Activated T-helper 1 cell treated with anti-CD3 and anti-CD28 coated beads, Interleukin-2, amount 50 U/mL, for 16 hours (primary cell): ENCODE data around the gene FGD3.

ENCODE experiments used
- DNase-seq, 2 donors: peaks; one replicate each; pipeline ENCODE4 v3.0.0-alpha.2; 2020; ENCODE audit warnings: low read depth in 1 of 2, low spot score in 1 of 2

Gene FGD3

GRCh38 chr9:93072383-93072795, 125.1 kb downstream of the FGD3 start:
- DNase-seq: no peak

GRCh38 chr9:93076101-93076791, 128.9 kb downstream of the FGD3 start:
- DNase-seq: no peak

- no peak for DNase-seq
Observed at GRCh38 chr9:93076792-93077128, 129.4 kb downstream of the FGD3 start.

GRCh38 chr9:93077367-93077766, 130.0 kb downstream of the FGD3 start:
- no peak for DNase-seq

- DNase-seq: no peak
Observed at GRCh38 chr9:93077811-93078210, 130.5 kb downstream of the FGD3 start.

GRCh38 chr9:93079371-93079770, 132.0 kb downstream of the FGD3 start:
- no peak for DNase-seq

- no peak for DNase-seq
Observed at GRCh38 chr9:93080406-93080805, 133.1 kb downstream of the FGD3 start.

- no peak for DNase-seq
Observed at GRCh38 chr9:93081081-93081529, 133.8 kb downstream of the FGD3 start.

- DNase-seq: no peak
Observed at GRCh38 chr9:93081931-93082330, 134.6 kb downstream of the FGD3 start.

- no peak for DNase-seq
Observed at GRCh38 chr9:93082841-93083411, 135.6 kb downstream of the FGD3 start.

- DNase-seq: no peak
Observed at GRCh38 chr9:93083592-93084470, 136.5 kb downstream of the FGD3 start.

GRCh38 chr9:93084471-93084881, 137.2 kb downstream of the FGD3 start:
- no peak for DNase-seq

GRCh38 chr9:93085676-93086075, 138.4 kb downstream of the FGD3 start:
- DNase-seq: no peak
